ENCODE results near the gene GRIK4.

GRIK4 gene

DNA sequence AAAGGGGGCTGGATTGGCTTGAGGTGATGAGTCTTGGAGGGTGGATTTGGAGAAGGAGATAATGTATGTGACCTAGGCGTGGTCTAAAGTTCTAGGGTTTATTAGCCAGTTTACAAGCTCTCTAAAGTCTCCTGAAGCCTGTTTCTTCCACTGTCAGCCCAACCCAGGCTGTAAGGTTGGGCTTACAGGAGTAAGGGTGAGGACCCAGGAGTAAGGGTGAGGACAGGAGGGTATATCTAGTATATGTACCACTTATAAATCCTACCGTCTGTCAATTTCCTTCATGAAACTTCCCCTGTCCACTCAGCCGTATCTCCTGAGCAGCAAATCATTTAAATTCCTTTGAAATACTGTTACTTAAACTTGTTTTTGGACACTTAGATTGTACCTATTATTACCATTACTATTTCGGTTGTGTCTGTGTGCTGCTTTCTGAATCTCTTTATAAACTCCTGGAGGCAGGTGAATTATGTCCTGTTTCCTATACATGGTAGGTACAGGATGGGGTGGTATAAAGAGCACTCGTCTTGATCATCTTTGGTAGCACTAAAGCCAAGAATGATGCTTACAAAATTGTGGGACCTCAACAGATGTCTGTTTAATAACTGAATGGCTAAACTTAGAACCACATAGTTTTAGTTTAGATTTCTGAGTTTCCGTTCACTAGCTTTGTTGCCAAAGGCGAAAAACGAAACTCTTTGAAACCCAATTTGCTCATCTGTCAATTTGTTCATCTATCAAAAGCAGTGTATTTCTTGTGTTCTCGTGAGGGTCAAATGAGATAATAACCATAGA lies 192.0 kb downstream of the GRIK4 start:
- no peaks in the 10 kb centered on the region for H3K36me3 ChIP-seq
- peaks cover 21 to 91% (median 69%) of the 10 kb centered on the region in 10 experiments for H3K4me1 ChIP-seq
- peak overlapping the region in 6 of 11 experiments; percentile 9 to 69 (median 62); a peak in 12 of 22 replicates for H3K9ac ChIP-seq
- H3K4me2 ChIP-seq: peak overlapping the region; percentile 64 to 93 (median 82); a peak in 21 of 22 replicates
- H4K20me1 ChIP-seq: no peaks in the 10 kb centered on the region
- H3K9me3 ChIP-seq (replicated peaks in 1 of 11): peaks cover 19 to 49% (median 34%) of the 10 kb centered on the region in 11 experiments; a peak in 21 of 22 replicates
- peak overlapping the region in 6 of 10 experiments; percentile 2 to 38 (median 20); a peak in 6 of 20 replicates for H3K4me3 ChIP-seq
- peak overlapping the region in 7 of 11 experiments; percentile 24 to 83 (median 74); a peak in 13 of 22 replicates for H3K27ac ChIP-seq
- no peak for TF ChIP-seq Cebpa-rat (IDR thresholded peaks at IDR 0.05)
- H3K27me3 ChIP-seq: peaks cover 0 to 8% (median 0%) of the 10 kb centered on the region in 11 experiments; a peak in 4 of 22 replicates

DNA sequence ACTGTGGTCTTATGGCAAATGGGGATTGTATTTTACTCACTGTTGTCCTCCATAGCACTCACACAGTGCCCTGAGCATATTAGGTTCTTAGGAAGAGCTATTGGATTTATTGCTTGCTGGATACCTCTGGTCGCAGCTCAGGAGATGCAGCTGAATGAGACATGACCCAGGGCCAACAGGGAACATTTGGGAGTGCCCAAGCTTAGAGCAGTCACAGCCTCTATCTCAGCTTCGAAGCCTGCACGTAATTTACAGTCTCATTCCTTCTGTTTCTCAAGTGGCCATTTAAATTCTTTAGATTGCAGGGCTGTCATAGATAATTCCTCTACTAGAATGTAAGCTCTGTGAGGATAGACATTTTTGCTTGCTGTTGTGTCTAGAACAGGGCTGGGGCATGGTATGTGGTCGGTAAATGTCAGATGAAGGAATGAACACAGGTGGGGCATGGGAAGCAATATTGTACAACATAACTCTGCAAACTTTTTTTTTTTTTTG lies 192.8 kb downstream of the GRIK4 start:
- H3K4me2 ChIP-seq: peak overlapping the region in 10 of 11 experiments; percentile 64 to 93 (median 85); a peak in 19 of 22 replicates
- peaks cover 21 to 91% (median 70%) of the 10 kb centered on the region in 10 experiments for H3K4me1 ChIP-seq
- H3K27ac ChIP-seq: peak overlapping the region in 6 of 11 experiments; percentile 55 to 83 (median 76); a peak in 12 of 22 replicates
- H3K9ac ChIP-seq: peak overlapping the region in 3 of 11 experiments; percentile 38 to 69 (median 66); a peak in 3 of 22 replicates
- H4K20me1 ChIP-seq: no peaks in the 10 kb centered on the region
- no peak overlapping the region; a peak in 1 of 20 replicates for H3K4me3 ChIP-seq
- H3K9me3 ChIP-seq (replicated peaks in 1 of 11): peaks cover 19 to 49% (median 34%) of the 10 kb centered on the region in 11 experiments; a peak in 21 of 22 replicates
- peaks cover 0 to 15% (median 0%) of the 10 kb centered on the region in 11 experiments; a peak in 4 of 22 replicates for H3K27me3 ChIP-seq
- TF ChIP-seq Cebpa-rat (IDR thresholded peaks at IDR 0.05): no peak
- no peaks in the 10 kb centered on the region for H3K36me3 ChIP-seq

DNA sequence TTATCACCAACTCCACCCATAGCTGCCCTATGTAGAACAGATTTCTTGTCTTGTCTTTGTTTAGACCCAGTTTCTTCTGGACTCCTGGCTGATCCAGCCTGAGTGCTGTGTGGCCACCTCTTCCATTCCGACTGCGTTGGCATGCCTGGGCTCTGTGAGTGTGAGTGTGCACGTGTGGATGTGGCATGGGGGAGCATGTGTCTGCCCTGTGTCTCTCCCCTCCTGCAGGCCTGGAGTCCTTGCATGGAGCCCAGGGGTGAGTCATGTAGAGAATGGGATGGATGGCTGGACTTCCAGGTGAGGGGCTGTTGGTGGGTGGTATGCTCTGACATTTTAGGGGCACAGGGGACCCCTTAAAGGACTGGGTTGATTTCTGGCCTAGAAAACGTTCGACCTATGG lies 194.7 kb downstream of the GRIK4 start:
- no peak for TF ChIP-seq Cebpa-rat (IDR thresholded peaks at IDR 0.05)
- H3K4me1 ChIP-seq: peaks cover 32 to 100% (median 89%) of the 10 kb centered on the region in 10 experiments

DNA sequence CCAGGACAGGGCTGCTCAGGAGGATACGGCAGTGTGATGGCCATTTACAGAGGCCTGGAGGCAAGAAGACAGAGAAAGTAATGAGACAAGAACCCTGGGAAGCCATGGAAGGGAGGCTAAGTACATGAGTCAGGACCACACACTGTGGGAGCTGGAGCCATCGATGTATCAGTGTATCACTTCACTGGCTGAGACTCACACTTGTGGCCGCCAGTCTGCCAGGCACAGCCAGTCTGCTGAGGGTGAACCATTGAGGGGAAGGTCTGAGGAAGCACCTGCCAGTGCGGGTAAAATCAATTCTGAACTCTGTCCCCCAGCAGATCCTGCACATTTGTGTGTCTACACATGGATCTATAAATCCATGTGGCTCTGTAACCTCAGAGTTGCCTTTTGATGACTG lies 195.6 kb downstream of the GRIK4 start:
- H3K9me3 ChIP-seq (replicated peaks in 1 of 11): peaks cover 9 to 35% (median 22%) of the 10 kb centered on the region in 11 experiments; a peak in 21 of 22 replicates
- peak overlapping the region in 3 of 11 experiments; percentile 19 to 59 (median 28); a peak in 3 of 22 replicates for H3K9ac ChIP-seq
- peak overlapping the region in 6 of 11 experiments; percentile 15 to 78 (median 72); a peak in 10 of 22 replicates for H3K27ac ChIP-seq
- no peaks in the 10 kb centered on the region; a peak in 1 of 22 replicates for H4K20me1 ChIP-seq
- no peak overlapping the region; a peak in 1 of 20 replicates for H3K4me3 ChIP-seq
- H3K4me2 ChIP-seq: peak overlapping the region in 8 of 11 experiments; percentile 34 to 93 (median 88); a peak in 16 of 22 replicates
- no peak for TF ChIP-seq Cebpa-rat (IDR thresholded peaks at IDR 0.05)
- peaks cover 0 to 26% (median 0%) of the 10 kb centered on the region in 11 experiments; a peak in 4 of 22 replicates for H3K27me3 ChIP-seq
- H3K36me3 ChIP-seq: no peaks in the 10 kb centered on the region
- peaks cover 33 to 100% (median 91%) of the 10 kb centered on the region in 10 experiments for H3K4me1 ChIP-seq

More for the DNA sequence above, 194.7 kb downstream of the GRIK4 start:
- H3K4me2 ChIP-seq: peak overlapping the region in 8 of 11 experiments; percentile 34 to 93 (median 88); a peak in 15 of 22 replicates
- no peaks in the 10 kb centered on the region for H3K36me3 ChIP-seq
- H3K27ac ChIP-seq: peak overlapping the region in 4 of 11 experiments; percentile 68 to 78 (median 76); a peak in 8 of 22 replicates
- peaks cover 11 to 39% (median 23%) of the 10 kb centered on the region in 11 experiments; a peak in 21 of 22 replicates for H3K9me3 ChIP-seq (replicated peaks in 1 of 11)
- no peaks in the 10 kb centered on the region for H4K20me1 ChIP-seq
- H3K27me3 ChIP-seq: peaks cover 0 to 26% (median 0%) of the 10 kb centered on the region in 11 experiments; a peak in 4 of 22 replicates
- H3K4me3 ChIP-seq: no peak overlapping the region
- 0 out of 22 replicates have a peak overlapping the region, but pooled peaks of 1 of the 11 experiments have one; percentile 7 for H3K9ac ChIP-seq

DNA sequence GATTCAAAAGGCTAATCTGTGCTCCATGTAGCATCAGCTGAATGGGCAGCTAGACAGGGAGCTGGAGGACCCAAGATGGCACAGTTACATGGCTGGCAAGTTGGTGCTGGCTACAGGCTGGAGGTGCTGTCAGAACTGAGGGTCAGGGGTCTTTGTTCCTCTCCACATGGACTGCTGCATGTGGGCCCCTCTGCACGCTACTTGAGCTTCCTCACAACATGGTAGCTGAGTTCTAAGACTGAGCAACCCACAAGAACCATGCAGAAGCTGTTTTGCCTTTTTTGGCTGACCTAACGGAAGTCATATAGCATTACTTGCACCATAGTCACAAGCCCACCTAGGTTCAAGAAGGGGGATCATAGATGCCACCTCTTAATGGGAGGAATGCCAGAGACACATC lies 196.1 kb downstream of the GRIK4 start:
- peaks cover 28 to 100% (median 91%) of the 10 kb centered on the region in 10 experiments for H3K4me1 ChIP-seq
- peak overlapping the region in 5 of 11 experiments; percentile 50 to 78 (median 75); a peak in 10 of 22 replicates for H3K27ac ChIP-seq
- peak overlapping the region in 8 of 11 experiments; percentile 34 to 93 (median 88); a peak in 14 of 22 replicates for H3K4me2 ChIP-seq
- H4K20me1 ChIP-seq: no peaks in the 10 kb centered on the region; a peak in 1 of 22 replicates
- H3K9me3 ChIP-seq (replicated peaks in 1 of 11): peaks cover 9 to 35% (median 22%) of the 10 kb centered on the region in 11 experiments; a peak in 21 of 22 replicates
- H3K4me3 ChIP-seq: peak overlapping the region in 2 of 10 experiments; percentile 33 to 50; a peak in 2 of 20 replicates
- peak overlapping the region in 1 of 11 experiments; percentile 72; a peak in 1 of 22 replicates for H3K9ac ChIP-seq
- no peak for TF ChIP-seq Cebpa-rat (IDR thresholded peaks at IDR 0.05)
- H3K36me3 ChIP-seq: no peaks in the 10 kb centered on the region
- H3K27me3 ChIP-seq: peaks cover 0 to 26% (median 0%) of the 10 kb centered on the region in 11 experiments; a peak in 4 of 22 replicates

DNA sequence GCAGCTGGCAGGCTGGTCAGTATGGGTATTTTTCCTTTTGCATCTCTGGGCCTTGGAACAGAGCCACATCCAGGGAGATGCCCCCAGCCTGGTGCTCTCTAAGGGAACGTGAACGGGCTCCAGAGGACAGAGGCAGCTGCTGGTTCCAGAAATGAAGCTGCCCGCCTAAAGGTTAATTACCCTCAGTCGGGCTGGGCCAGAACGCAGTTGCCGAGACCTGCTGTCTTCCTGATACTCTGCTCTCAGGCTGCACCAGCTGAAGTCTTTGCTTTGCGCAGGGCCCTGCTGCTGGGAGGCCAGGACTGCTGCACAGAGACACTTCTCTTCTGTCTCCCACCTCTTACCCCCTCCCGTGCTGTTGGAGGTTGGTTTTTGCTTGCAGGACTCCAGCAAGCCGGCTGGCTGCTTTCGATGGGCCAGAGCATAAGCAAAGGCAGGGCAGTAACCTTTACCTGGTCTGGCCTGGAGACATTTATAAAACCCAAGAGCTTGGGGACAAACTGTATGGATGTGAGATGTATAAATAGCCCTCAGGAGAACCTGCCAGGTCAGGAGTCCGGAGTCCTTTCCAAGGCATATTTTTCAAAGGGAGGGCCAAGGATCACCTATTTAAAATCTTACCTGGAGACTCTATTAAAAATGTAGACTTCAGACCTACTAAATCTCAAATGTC lies 197.1 kb downstream of the GRIK4 start:
- Histone ChIP-seq H3K4me2 (peak overlapping the region in 10 of 11 experiments; percentile 4 to 93 (median 88); a peak in 18 of 22 replicates), H3K4me3 (peak overlapping the region in 2 of 10 experiments; percentile 33 to 50; a peak in 4 of 20 replicates), H3K27me3 (peaks cover 0 to 26% (median 0%) of the 10 kb centered on the region in 11 experiments; a peak in 4 of 22 replicates), H4K20me1 (no peaks in the 10 kb centered on the region; a peak in 1 of 22 replicates), H3K36me3 (no peaks in the 10 kb centered on the region), H3K9me3 (replicated peaks in 1 of 11) (peaks cover 9 to 35% (median 22%) of the 10 kb centered on the region in 11 experiments; a peak in 21 of 22 replicates), H3K4me1 (peaks cover 18 to 100% (median 91%) of the 10 kb centered on the region in 10 experiments), H3K9ac (peak overlapping the region in 6 of 11 experiments; percentile 19 to 72 (median 66); a peak in 11 of 22 replicates), H3K27ac (peak overlapping the region in 7 of 11 experiments; percentile 7 to 78 (median 68); a peak in 12 of 22 replicates)
- no peak for TF ChIP-seq Cebpa-rat (IDR thresholded peaks at IDR 0.05)

DNA sequence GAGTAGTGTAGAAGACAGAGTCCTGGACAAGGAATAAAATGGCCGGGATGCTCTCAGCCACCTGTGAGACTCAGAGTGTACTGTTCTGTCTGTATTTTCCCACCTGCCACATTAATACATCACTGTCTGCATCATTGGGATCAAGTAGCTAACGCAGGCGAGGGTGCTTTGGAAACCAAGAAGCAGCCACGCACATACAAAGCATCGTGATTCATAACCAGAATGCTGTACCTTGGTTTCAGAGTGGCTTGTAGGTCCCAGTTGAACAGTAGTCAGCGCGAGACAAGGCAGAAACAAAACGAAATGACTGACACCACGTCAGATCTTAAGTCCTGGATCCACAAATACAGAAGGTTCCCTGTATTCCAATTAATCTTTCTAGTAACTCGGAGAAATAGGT lies 198.3 kb downstream of the GRIK4 start:
- Histone ChIP-seq H3K4me1 (peaks cover 22 to 100% (median 91%) of the 10 kb centered on the region in 10 experiments), H3K4me2 (peak overlapping the region in 10 of 11 experiments; percentile 65 to 93 (median 88); a peak in 19 of 22 replicates), H3K9ac (peak overlapping the region in 5 of 11 experiments; percentile 51 to 72 (median 66); a peak in 9 of 22 replicates), H3K9me3 (replicated peaks in 1 of 11) (peaks cover 7 to 33% (median 21%) of the 10 kb centered on the region in 11 experiments; a peak in 21 of 22 replicates), H4K20me1 (no peaks in the 10 kb centered on the region; a peak in 1 of 22 replicates), H3K27me3 (peaks cover 0 to 26% (median 0%) of the 10 kb centered on the region in 11 experiments; a peak in 4 of 22 replicates), H3K27ac (peak overlapping the region in 7 of 11 experiments; percentile 30 to 78 (median 68); a peak in 12 of 22 replicates), H3K4me3 (no peak overlapping the region), H3K36me3 (no peaks in the 10 kb centered on the region)
- TF ChIP-seq Cebpa-rat (IDR thresholded peaks at IDR 0.05): no peak
